GM18505 (cell line): ENCODE measurements around the gene MAP2K6.

ENCODE experiments used
- ATAC-seq: cut with Tn5 transposase; IDR thresholded peaks from one replicate; pipeline ENCODE4 v1.9.1; 2021; ENCODE audit not compliant: unreplicated experiment
- POLR2A ChIP-seq: IDR thresholded peaks from 4 replicates; pipeline ENCODE4 v1.6.1; 2011; ENCODE audit warnings: borderline replicate concordance; ENCODE audit not compliant: insufficient read depth, insufficient read length; ENCODE audit errors: extremely low read depth

The MAP2K6 gene

GRCh38 chr17:69435971-69436696 lies 21.6 kb downstream of the MAP2K6 start:
- TF ChIP-seq POLR2A, result no peak
- ATAC-seq, result no peak

GRCh38 chr17:69437475-69437874 lies 23.0 kb downstream of the MAP2K6 start:
- ATAC-seq, result no peak
- TF ChIP-seq POLR2A, result no peak

GRCh38 chr17:69438776-69439175 lies 24.3 kb downstream of the MAP2K6 start:
- TF ChIP-seq POLR2A, result no peak
- no peak for ATAC-seq

GRCh38 chr17:69441179-69441578 lies 26.7 kb downstream of the MAP2K6 start:
- no peak for TF ChIP-seq POLR2A
- ATAC-seq, result no peak

GRCh38 chr17:69443138-69443537 lies 28.6 kb downstream of the MAP2K6 start:
- ATAC-seq, result no peak
- TF ChIP-seq POLR2A, result no peak

GRCh38 chr17:69444023-69444422 lies 29.5 kb downstream of the MAP2K6 start:
- ATAC-seq, result no peak
- no peak for TF ChIP-seq POLR2A

- ATAC-seq, result no peak
- TF ChIP-seq POLR2A, result no peak
Observed at GRCh38 chr17:69445132-69445531, 30.6 kb downstream of the MAP2K6 start.

- ATAC-seq, result no peak
- TF ChIP-seq POLR2A, result no peak
Observed at GRCh38 chr17:69447726-69448125, 33.2 kb downstream of the MAP2K6 start.

GRCh38 chr17:69448431-69449102 lies 34.1 kb downstream of the MAP2K6 start:
- no peak for TF ChIP-seq POLR2A
- no peak for ATAC-seq

- no peak for ATAC-seq
- no peak for TF ChIP-seq POLR2A
Observed at GRCh38 chr17:69450131-69450530, 35.6 kb downstream of the MAP2K6 start.

- TF ChIP-seq POLR2A, result no peak
- ATAC-seq, result no peak
Observed at GRCh38 chr17:69450918-69451317, 36.4 kb downstream of the MAP2K6 start.

- TF ChIP-seq POLR2A, result peak; percentile 35
- peak; percentile 77 for ATAC-seq
Observed at GRCh38 chr17:69451416-69452394, 37.2 kb downstream of the MAP2K6 start.

- ATAC-seq, result no peak
Observed at GRCh38 chr17:69452664-69453260, 38.3 kb downstream of the MAP2K6 start.

GRCh38 chr17:69454051-69454450 lies 39.6 kb downstream of the MAP2K6 start:
- no peak for TF ChIP-seq POLR2A
- no peak for ATAC-seq

More at GRCh38 chr17:69452664-69453260, 38.3 kb downstream of the MAP2K6 start:
- no peak for TF ChIP-seq POLR2A

GRCh38 chr17:69455040-69455439 lies 40.5 kb downstream of the MAP2K6 start:
- ATAC-seq, result no peak
- TF ChIP-seq POLR2A, result no peak
